Suprapubic skin (tissue), 4 donors: ENCODE measurements around the gene SLC25A13. TPM values are rescaled to one million over a fixed set of nuclear protein-coding genes. Genes with fewer than 3 reads are reported as not detected.
A peak's percentile ranks its signal among the peaks of the same experiment; 100 is the strongest.

Source experiments
- DNase-seq, 2 donors: peaks; one replicate each; pipeline ENCODE4 v3.0.0-alpha.2; 2019; ENCODE audit warnings: low spot score in 2 of 2
- H3K27ac ChIP-seq: fragments of 200-600 bp; sonication (generic); one replicate; pipeline ENCODE4 v1.5.1; 2019
- H3K27me3 ChIP-seq: fragments of 200-600 bp; sonication (generic); one replicate; pipeline ENCODE4 v1.5.1; 2019
- H3K36me3 ChIP-seq: fragments of 200-600 bp; sonication (generic); one replicate; pipeline ENCODE4 v1.5.1; 2019
- H3K4me1 ChIP-seq: fragments of 200-600 bp; sonication (generic); one replicate; pipeline ENCODE4 v1.5.1; 2019
- H3K4me3 ChIP-seq: fragments of 200-600 bp; sonication (generic); one replicate; pipeline ENCODE4 v1.5.1; 2019; ENCODE audit warnings: mild to moderate bottlenecking
- H3K9me3 ChIP-seq: fragments of 200-600 bp; sonication (generic); one replicate; pipeline ENCODE4 v1.5.1; 2019
- CTCF ChIP-seq, 2 donors: fragments of 200-600 bp in 1 of 2; fragments of 450-650 bp in 1 of 2; sonication (generic) in 1 of 2; IDR thresholded peaks; one replicate each; pipeline ENCODE4 v1.5.1; 2016 to 2019; ENCODE audit warnings: antibody characterized with exemption in 2 of 2, mild to moderate bottlenecking in 1 of 2, moderate library complexity in 1 of 2
- EP300 ChIP-seq: sonication (generic); formaldehyde crosslinking; IDR thresholded peaks from one replicate; pipeline ENCODE4 v1.6.1; 2017; ENCODE audit warnings: antibody characterized with exemption
- POLR2A ChIP-seq, 2 donors: fragments of 450-650 bp; IDR thresholded peaks; one replicate each; pipeline ENCODE4 v1.6.1; 2017; ENCODE audit warnings: antibody characterized with exemption in 2 of 2, mild to moderate bottlenecking in 2 of 2, moderate library complexity in 2 of 2
- POLR2AphosphoS5 ChIP-seq, 3 donors: sonication (generic); formaldehyde crosslinking; IDR thresholded peaks; one replicate each; pipeline ENCODE4 v1.6.1; 2017; ENCODE audit warnings: antibody characterized with exemption in 3 of 3
- WGBS: methylation state at CpG from one replicate; pipeline ENCODE4 v1.1.5; 2018; 5-methylcytosine and 5-hydroxymethylcytosine counted together
- total RNA-seq, 4 donors: library from RNA; depleted of rRNA; stranded (reverse); fragments of >200 nt; gene quantifications; one replicate each; pipeline ENCODE4 v1.1.0, GENCODE V29; 2016

The SLC25A13 gene
- total RNA-seq, 4 donors from 2014 or later: 35.6 to 55.8 (median 42.5) TPM

GRCh38 chr7:96322847-96323461, 1.1 kb upstream of the SLC25A13 start:
- TF ChIP-seq POLR2AphosphoS5 (IDR thresholded peaks at IDR 0.05) (no peak), CTCF (IDR thresholded peaks at IDR 0.05) (no peak), POLR2A (IDR thresholded peaks at IDR 0.05) (no peak), EP300 (no peak)
- no peak for DNase-seq
- Histone ChIP-seq H3K36me3 (no peaks in the 10 kb centered on the region), H3K4me3 (no peak overlapping the region), H3K9me3 (no peaks in the 10 kb centered on the region), H3K27ac (peak overlapping the region; percentile 97), H3K27me3 (no peaks in the 10 kb centered on the region), H3K4me1 (peaks cover 46% of the 10 kb centered on the region)
- WGBS: 73% methylated on average over 7 of the region's 7 CpGs

GRCh38 chr7:96322373-96322695, 436 bp upstream of the SLC25A13 start:
- TF ChIP-seq POLR2A (IDR thresholded peaks at IDR 0.05) (no peak), POLR2AphosphoS5 (IDR thresholded peaks at IDR 0.05) (no peak), CTCF (IDR thresholded peaks at IDR 0.05) (no peak), EP300 (no peak)
- WGBS: 15% methylated on average over 9 of the region's 9 CpGs
- no peak for DNase-seq

GRCh38 chr7:96321031-96321657, 754 bp downstream of the SLC25A13 start:
- peak; percentile 89 to 93 for DNase-seq
- Histone ChIP-seq H3K9me3 (no peaks in the 10 kb centered on the region), H3K4me3 (peak overlapping the region; percentile 97), H3K27ac (peak overlapping the region; percentile 97), H3K36me3 (no peaks in the 10 kb centered on the region), H3K4me1 (peaks cover 39% of the 10 kb centered on the region), H3K27me3 (no peaks in the 10 kb centered on the region)
- WGBS: under 1% methylated on average over 17 of the region's 22 CpGs
- TF ChIP-seq POLR2AphosphoS5 (IDR thresholded peaks at IDR 0.05) (no peak), CTCF (IDR thresholded peaks at IDR 0.05) (no peak), POLR2A (IDR thresholded peaks at IDR 0.05) (peak in 1 of 2 donors; percentile 53), EP300 (no peak)

More at GRCh38 chr7:96322373-96322695, 436 bp upstream of the SLC25A13 start:
- Histone ChIP-seq H3K4me1 (peaks cover 40% of the 10 kb centered on the region), H3K27ac (peak overlapping the region; percentile 97), H3K27me3 (no peaks in the 10 kb centered on the region), H3K36me3 (no peaks in the 10 kb centered on the region), H3K9me3 (no peaks in the 10 kb centered on the region), H3K4me3 (peak overlapping the region; percentile 97)

- no peaks in the 10 kb centered on the region for H3K36me3 ChIP-seq
- TF ChIP-seq POLR2AphosphoS5 (IDR thresholded peaks at IDR 0.05) (no peak), EP300 (no peak), CTCF (IDR thresholded peaks at IDR 0.05) (no peak), POLR2A (IDR thresholded peaks at IDR 0.05) (no peak)
- WGBS: 22% methylated on average over 2 of the region's 2 CpGs
- no peaks in the 10 kb centered on the region for H3K27me3 ChIP-seq
- H3K4me1 ChIP-seq: peaks cover 40% of the 10 kb centered on the region
- peak overlapping the region; percentile 97 for H3K27ac ChIP-seq
- peak overlapping the region; percentile 97 for H3K4me3 ChIP-seq
- H3K9me3 ChIP-seq: no peaks in the 10 kb centered on the region
- DNase-seq: no peak
These were observed 1.5 kb downstream of the SLC25A13 start for GRCh38 chr7:96320442-96320841.

- Histone ChIP-seq H3K4me3 (no peak overlapping the region), H3K27ac (no peak overlapping the region), H3K4me1 (peaks cover 50% of the 10 kb centered on the region), H3K27me3 (no peaks in the 10 kb centered on the region), H3K36me3 (no peaks in the 10 kb centered on the region), H3K9me3 (no peaks in the 10 kb centered on the region)
- no peak for DNase-seq
- TF ChIP-seq EP300 (no peak), CTCF (IDR thresholded peaks at IDR 0.05) (no peak), POLR2A (IDR thresholded peaks at IDR 0.05) (no peak), POLR2AphosphoS5 (IDR thresholded peaks at IDR 0.05) (no peak)
These were observed 2.5 kb downstream of the SLC25A13 start for GRCh38 chr7:96319439-96319838.
